Cardiac muscle cell (in vitro differentiated cells and primary cell): ENCODE results near the gene GABBR2. TPM values are rescaled to one million over a fixed set of nuclear protein-coding genes. Genes with fewer than 3 reads are reported as not detected.
A peak's percentile ranks its signal among the peaks of the same experiment; 100 is the strongest.

Experiments used
- DNase-seq, 2 donors: peaks; one replicate each; pipeline versions ENCODE4 v3.0.0 to v3.0.0-alpha.2; 2010 to 2017; ENCODE audit warnings: low read depth in 1 of 2, low spot score in 1 of 2
- H3K27ac ChIP-seq: fragments of 200-600 bp; sonication (generic); 2 replicates; pipeline ENCODE4 v1.5.1; 2016
- H3K27me3 ChIP-seq: fragments of 200-600 bp; sonication (generic); 2 replicates; pipeline ENCODE4 v1.6.0; 2016; ENCODE audit warnings: control low read depth
- H3K36me3 ChIP-seq: fragments of 200-600 bp; sonication (generic); 2 replicates; pipeline ENCODE4 v1.5.1; 2016; ENCODE audit warnings: control low read depth
- H3K4me1 ChIP-seq: fragments of 200-600 bp; sonication (generic); 2 replicates; pipeline ENCODE4 v1.8.1; 2017; ENCODE audit warnings: low read depth, mild to moderate bottlenecking, mixed run types
- H3K4me3 ChIP-seq: fragments of 200-600 bp; sonication (generic); 2 replicates; pipeline ENCODE4 v1.5.1; 2016; ENCODE audit warnings: mild to moderate bottlenecking
- H3K9me3 ChIP-seq: fragments of 200-600 bp; sonication (generic); 2 replicates; pipeline ENCODE4 v1.5.1; 2017; ENCODE audit warnings: low read depth, mild to moderate bottlenecking, control low read depth
- polyA plus RNA-seq: library from polyadenylated mRNA; unstranded; fragments of >200 nt; fragmentation: Nextera tagmentation; extraction: Ambion mirVana; gene quantifications from 2 replicates; pipeline ENCODE4 v1.2.1, GENCODE V29; 2016
- total RNA-seq: library from RNA; depleted of rRNA; stranded (reverse); fragments of >200 nt; gene quantifications from 2 replicates; pipeline ENCODE4 v1.2.3, GENCODE V29; 2016
- TF ChIP-seq, protein P1 (sequence below): IDR thresholded peaks from 2 replicates; pipeline ENCODE4 v1.5.1; 2012; ENCODE audit warnings: low read depth, mild to moderate bottlenecking, low read length

Gene GABBR2
- total and polyA plus RNA-seq, 2 experiments from 2014 or later: 0.06 TPM; not detected in 1

DNA sequence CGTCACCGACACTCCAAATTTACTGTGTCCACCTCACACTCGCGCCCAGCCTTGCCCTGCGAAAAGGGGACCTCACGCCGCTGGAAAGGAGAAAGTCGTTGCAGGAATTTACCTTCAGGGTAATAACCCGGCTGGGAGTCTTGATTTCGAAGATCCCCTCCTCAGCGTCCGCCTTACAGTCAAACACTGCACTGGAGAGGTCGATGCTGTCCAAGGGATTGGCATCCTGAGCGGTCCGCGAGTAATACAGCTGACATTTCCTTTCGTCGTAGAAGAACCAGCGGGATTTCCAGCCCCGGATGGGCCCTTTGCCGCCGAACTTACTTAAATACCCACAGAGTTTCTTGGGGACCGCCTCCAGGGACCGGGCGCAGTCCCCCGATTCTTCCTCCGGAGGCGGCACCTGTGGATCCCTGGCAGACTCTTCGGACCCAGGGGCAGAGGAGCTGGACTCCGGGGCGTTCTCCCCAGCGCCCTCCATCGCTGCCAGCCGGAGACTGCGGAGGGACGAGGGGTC is 453.6 kb downstream of the GABBR2 start:
- no peak overlapping the region for H3K27ac ChIP-seq
- DNase-seq: peak; percentile 50 to 52
- H3K9me3 ChIP-seq: no peaks in the 10 kb centered on the region
- TF ChIP-seq, protein P1, sequence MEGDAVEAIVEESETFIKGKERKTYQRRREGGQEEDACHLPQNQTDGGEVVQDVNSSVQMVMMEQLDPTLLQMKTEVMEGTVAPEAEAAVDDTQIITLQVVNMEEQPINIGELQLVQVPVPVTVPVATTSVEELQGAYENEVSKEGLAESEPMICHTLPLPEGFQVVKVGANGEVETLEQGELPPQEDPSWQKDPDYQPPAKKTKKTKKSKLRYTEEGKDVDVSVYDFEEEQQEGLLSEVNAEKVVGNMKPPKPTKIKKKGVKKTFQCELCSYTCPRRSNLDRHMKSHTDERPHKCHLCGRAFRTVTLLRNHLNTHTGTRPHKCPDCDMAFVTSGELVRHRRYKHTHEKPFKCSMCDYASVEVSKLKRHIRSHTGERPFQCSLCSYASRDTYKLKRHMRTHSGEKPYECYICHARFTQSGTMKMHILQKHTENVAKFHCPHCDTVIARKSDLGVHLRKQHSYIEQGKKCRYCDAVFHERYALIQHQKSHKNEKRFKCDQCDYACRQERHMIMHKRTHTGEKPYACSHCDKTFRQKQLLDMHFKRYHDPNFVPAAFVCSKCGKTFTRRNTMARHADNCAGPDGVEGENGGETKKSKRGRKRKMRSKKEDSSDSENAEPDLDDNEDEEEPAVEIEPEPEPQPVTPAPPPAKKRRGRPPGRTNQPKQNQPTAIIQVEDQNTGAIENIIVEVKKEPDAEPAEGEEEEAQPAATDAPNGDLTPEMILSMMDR: no peak
- no peaks in the 10 kb centered on the region for H3K4me1 ChIP-seq
- H3K4me3 ChIP-seq: peak overlapping the region; percentile 80
- H3K27me3 ChIP-seq: no peaks in the 10 kb centered on the region
- no peaks in the 10 kb centered on the region for H3K36me3 ChIP-seq

DNA sequence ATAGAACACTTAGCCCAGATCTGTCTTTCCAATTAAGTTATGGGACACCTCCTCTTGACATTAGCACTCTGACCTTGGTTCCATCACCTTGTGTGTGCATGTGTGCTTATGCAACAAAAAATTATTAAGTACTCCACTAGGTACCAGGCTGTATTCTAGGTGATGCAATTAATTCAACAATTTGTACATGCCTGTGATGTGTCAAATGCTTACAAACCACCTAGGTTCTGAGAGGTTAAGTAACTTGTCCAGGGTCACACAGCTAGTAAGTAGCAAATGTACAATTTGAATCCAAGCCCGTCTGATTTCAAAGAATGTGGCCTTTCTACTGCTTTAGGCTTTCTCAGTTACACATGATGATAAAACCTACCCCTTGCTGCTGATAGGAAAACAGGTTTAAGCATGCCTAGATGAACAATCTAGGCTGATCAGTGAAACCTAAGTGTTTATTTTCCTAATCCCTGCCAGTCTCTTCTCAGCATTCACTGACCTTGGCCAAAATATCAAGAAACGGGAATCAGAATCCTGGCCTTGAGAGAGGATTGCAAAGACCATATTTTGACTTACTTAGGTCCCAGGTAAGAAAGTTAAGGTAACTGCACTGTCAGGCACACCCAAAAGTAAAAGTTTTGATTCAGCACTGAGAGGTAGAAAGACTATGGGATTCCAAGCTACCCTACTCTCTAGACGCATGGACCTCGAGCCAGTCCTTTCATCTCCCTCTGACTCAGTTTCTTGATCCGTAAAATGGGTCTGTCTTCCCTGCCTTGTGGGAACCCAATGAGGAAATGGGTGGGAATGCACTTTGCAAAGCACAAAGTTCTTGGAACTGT is 454.3 kb downstream of the GABBR2 start:
- Histone ChIP-seq H3K27ac (no peak overlapping the region), H3K4me1 (no peaks in the 10 kb centered on the region)
- no peak for DNase-seq

DNA sequence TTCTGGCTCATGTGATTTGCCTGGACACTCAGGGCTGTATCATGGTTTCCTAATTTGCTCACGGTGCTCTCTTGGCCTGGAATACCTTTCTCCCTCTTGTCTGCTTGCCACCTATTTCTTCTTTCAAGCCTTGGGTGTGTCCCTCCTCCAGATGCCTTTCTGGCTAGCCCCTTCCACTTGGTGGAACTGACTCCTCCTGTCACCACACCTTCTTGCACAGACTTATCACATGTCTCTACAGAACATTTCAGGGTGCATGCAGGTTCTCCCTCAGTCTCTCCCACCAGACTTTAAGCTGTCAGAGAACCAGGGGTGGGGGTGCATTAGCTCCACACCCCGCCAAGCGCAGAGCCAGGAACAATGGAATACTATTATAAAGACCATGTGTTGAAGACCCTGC is 455.2 kb downstream of the GABBR2 start:
- DNase-seq: no peak
- no peaks in the 10 kb centered on the region for H3K9me3 ChIP-seq
- TF ChIP-seq, protein P1: no peak
- H3K27ac ChIP-seq: no peak overlapping the region
- no peak overlapping the region for H3K4me3 ChIP-seq
- H3K27me3 ChIP-seq: no peaks in the 10 kb centered on the region
- H3K36me3 ChIP-seq: no peaks in the 10 kb centered on the region
- H3K4me1 ChIP-seq: no peaks in the 10 kb centered on the region

More for the DNA sequence above, 454.3 kb downstream of the GABBR2 start:
- TF ChIP-seq, protein P1: no peak
- no peaks in the 10 kb centered on the region for H3K36me3 ChIP-seq
- peak overlapping the region; percentile 80 for H3K4me3 ChIP-seq
- H3K9me3 ChIP-seq: no peaks in the 10 kb centered on the region
- H3K27me3 ChIP-seq: no peaks in the 10 kb centered on the region

DNA sequence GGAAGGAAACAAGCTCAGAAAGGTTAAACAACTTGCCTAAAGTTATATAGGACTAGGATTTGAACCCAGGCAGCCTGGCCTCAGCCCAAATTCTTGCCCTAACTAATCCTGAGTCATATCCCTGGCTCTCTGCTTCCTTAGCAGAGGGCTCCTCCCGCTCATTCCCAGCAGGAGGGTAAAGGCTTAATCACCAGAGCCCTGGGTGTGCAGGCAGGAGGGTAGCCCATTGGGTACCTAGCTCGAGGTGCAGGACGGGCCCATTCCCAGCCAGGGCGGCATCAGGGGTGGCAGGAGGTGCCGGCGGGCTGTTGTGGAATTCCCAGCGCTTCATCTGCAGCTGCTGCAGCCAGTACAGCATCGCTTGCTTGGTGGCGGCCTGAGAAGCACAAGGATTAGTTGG is 457.2 kb downstream of the GABBR2 start:
- DNase-seq: peak in 1 of 2 donors; percentile 73
- no peaks in the 10 kb centered on the region for H3K4me1 ChIP-seq
- TF ChIP-seq, protein P1: no peak
- no peaks in the 10 kb centered on the region for H3K9me3 ChIP-seq
- no peak overlapping the region for H3K27ac ChIP-seq
- no peak overlapping the region for H3K4me3 ChIP-seq
- no peaks in the 10 kb centered on the region for H3K36me3 ChIP-seq
- no peaks in the 10 kb centered on the region for H3K27me3 ChIP-seq

DNA sequence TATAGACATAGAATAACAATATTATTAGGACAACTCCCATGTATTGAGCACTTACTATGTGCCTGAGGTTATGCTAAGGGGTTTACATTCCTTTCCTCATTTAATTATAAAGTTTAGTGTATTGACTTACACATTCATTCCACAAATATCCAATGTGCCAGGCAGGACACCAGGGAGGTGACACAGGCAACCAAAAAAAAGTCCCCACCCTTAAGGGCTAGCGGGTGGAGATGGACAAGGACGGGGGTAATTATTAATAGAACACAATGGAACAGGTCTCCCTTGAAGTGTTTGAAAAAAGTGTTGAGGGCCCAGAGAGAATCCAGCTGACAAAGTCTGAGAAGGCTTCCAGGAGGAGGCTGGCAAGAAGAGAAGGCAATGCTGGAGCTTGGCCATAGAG is 459.0 kb downstream of the GABBR2 start:
- Histone ChIP-seq H3K4me1 (no peaks in the 10 kb centered on the region), H3K4me3 (no peak overlapping the region)
- TF ChIP-seq, protein P1: no peak

More for the DNA sequence above, 459.0 kb downstream of the GABBR2 start:
- no peaks in the 10 kb centered on the region for H3K9me3 ChIP-seq
- no peak for DNase-seq
- H3K27me3 ChIP-seq: no peaks in the 10 kb centered on the region
- H3K36me3 ChIP-seq: no peaks in the 10 kb centered on the region
- H3K27ac ChIP-seq: no peak overlapping the region
